K562 (cell line): ENCODE results near the gene PSMA4. TPM values are rescaled to one million over a fixed set of nuclear protein-coding genes. Genes with fewer than 3 reads are reported as not detected.
A peak's percentile ranks its signal among the peaks of the same experiment; 100 is the strongest.

Experiments used
- CHD4 ChIP-seq: fragments of 200-600 bp; sonication (generic); IDR thresholded peaks from 3 replicates; pipeline ENCODE4 v1.6.1; 2012; ENCODE audit warnings: low read depth, mild to moderate bottlenecking, mixed read lengths, low read length, inconsistent platforms; ENCODE audit not compliant: insufficient read depth, insufficient replicate concordance, poor library complexity, severe bottlenecking
- EP400 ChIP-seq: fragments of 450-650 bp; IDR thresholded peaks from 2 replicates; pipeline ENCODE4 v1.6.1; 2017; ENCODE audit warnings: antibody characterized with exemption, mild to moderate bottlenecking, moderate library complexity
- ESRRA ChIP-seq: fragments of 450-650 bp; IDR thresholded peaks from 2 replicates; pipeline ENCODE4 v1.6.1; 2014; ENCODE audit warnings: low read depth, mild to moderate bottlenecking, moderate library complexity, borderline replicate concordance
- KDM4B ChIP-seq, 2 experiments: fragments of 450-650 bp in 1 of 2; sonication (generic) in 1 of 2; IDR thresholded peaks; 2 replicates each; pipeline ENCODE4 v1.6.1; 2016 to 2017; ENCODE audit warnings: borderline replicate concordance in 2 of 2, antibody characterized with exemption in 1 of 2, low read depth in 1 of 2, mild to moderate bottlenecking in 1 of 2
- NFIC ChIP-seq: fragments of 450-650 bp; IDR thresholded peaks from 2 replicates; pipeline ENCODE4 v1.6.1; 2017; ENCODE audit warnings: mild to moderate bottlenecking, inconsistent platforms
- NR2F6 ChIP-seq: fragments of 450-650 bp; formaldehyde crosslinking; IDR thresholded peaks from 2 replicates; pipeline ENCODE4 v1.4.0; 2020; ENCODE audit warnings: mild to moderate bottlenecking
- NUFIP1 ChIP-seq: fragments of 450-650 bp; IDR thresholded peaks from 2 replicates; pipeline ENCODE4 v1.6.1; 2018; ENCODE audit not compliant: partially characterized antibody
- SRSF9 ChIP-seq: fragments of 200-400 bp; formaldehyde crosslinking; IDR thresholded peaks from 2 replicates; pipeline ENCODE4 v1.6.1; 2017; ENCODE audit warnings: low read depth, low read length, borderline replicate concordance
- STAT5A ChIP-seq: IDR thresholded peaks from 2 replicates; pipeline ENCODE4 v1.6.1; 2012; ENCODE audit warnings: low read length, inconsistent platforms, borderline replicate concordance
- THRAP3 ChIP-seq: fragments of 450-650 bp; IDR thresholded peaks from 2 replicates; pipeline ENCODE4 v1.6.1; 2016; ENCODE audit warnings: mild to moderate bottlenecking, inconsistent platforms, borderline replicate concordance
- ZKSCAN3 ChIP-seq: fragments of 250-450 bp; sonication (Bioruptor Pico); IDR thresholded peaks from 2 replicates; pipeline ENCODE4 v1.4.0; 2020
- ZNF217 ChIP-seq: sonication (generic); formaldehyde crosslinking; IDR thresholded peaks from 2 replicates; pipeline ENCODE4 v1.8.0; 2022; ENCODE audit warnings: mild to moderate bottlenecking, missing genetic modification reagents
- ZNF518B ChIP-seq: fragments of 250-450 bp; sonication (Bioruptor Pico); IDR thresholded peaks from 2 replicates; pipeline ENCODE4 v1.5.0; 2021; ENCODE audit warnings: mild to moderate bottlenecking, moderate library complexity
- ZNF583 ChIP-seq: fragments of 250-450 bp; sonication (Bioruptor Pico); IDR thresholded peaks from 2 replicates; pipeline ENCODE4 v1.4.0; 2020
- polyA plus RNA-seq, 8 experiments: library from polyadenylated mRNA; depleted of rRNA in 4 of 8; stranded (reverse) in 5 of 8; unstranded in 3 of 8; fragments of >200 nt; fragmentation: Nextera tagmentation in 2 of 8; fragmentation: Illumina TruSeq in 1 of 8; extraction: Ambion mirVana in 2 of 8; extraction: Trizol in 1 of 8; gene quantifications; 2 replicates each; pipeline versions ENCODE4 v1.2.1 to v1.2.3, GENCODE V29; 2011 to 2014; ENCODE audit warnings: inconsistent platforms in 1 of 8, missing spikeins in 1 of 8
- total RNA-seq, 7 experiments: library from RNA; depleted of rRNA in 6 of 7; stranded (reverse); fragments of >200 nt in 6 of 7; fragmentation: Illumina TruSeq in 2 of 7; extraction: Trizol in 2 of 7; gene quantifications; 2 replicates each; pipeline versions ENCODE4 v1.2.1 to v1.2.3, GENCODE V29; 2011 to 2021; ENCODE audit warnings: low replicate concordance in 1 of 7
- TF ChIP-seq, protein P1 (sequence below): fragments of 250-450 bp; sonication (Bioruptor Pico); IDR thresholded peaks from 2 replicates; pipeline ENCODE4 v1.5.0; 2022; ENCODE audit warnings: mild to moderate bottlenecking
- TF ChIP-seq, protein P2 (sequence below): sonication (generic); formaldehyde crosslinking; IDR thresholded peaks from 2 replicates; pipeline ENCODE4 v1.8.1; 2023; ENCODE audit warnings: missing genetic modification reagents, mild to moderate bottlenecking, borderline replicate concordance

Gene PSMA4
- total and polyA plus RNA-seq, 9 of the 15 experiments (the other 6 are each of a cell fraction or from before 2014, with no cell fraction given), result 304 to 1,857 (median 666) TPM

DNA sequence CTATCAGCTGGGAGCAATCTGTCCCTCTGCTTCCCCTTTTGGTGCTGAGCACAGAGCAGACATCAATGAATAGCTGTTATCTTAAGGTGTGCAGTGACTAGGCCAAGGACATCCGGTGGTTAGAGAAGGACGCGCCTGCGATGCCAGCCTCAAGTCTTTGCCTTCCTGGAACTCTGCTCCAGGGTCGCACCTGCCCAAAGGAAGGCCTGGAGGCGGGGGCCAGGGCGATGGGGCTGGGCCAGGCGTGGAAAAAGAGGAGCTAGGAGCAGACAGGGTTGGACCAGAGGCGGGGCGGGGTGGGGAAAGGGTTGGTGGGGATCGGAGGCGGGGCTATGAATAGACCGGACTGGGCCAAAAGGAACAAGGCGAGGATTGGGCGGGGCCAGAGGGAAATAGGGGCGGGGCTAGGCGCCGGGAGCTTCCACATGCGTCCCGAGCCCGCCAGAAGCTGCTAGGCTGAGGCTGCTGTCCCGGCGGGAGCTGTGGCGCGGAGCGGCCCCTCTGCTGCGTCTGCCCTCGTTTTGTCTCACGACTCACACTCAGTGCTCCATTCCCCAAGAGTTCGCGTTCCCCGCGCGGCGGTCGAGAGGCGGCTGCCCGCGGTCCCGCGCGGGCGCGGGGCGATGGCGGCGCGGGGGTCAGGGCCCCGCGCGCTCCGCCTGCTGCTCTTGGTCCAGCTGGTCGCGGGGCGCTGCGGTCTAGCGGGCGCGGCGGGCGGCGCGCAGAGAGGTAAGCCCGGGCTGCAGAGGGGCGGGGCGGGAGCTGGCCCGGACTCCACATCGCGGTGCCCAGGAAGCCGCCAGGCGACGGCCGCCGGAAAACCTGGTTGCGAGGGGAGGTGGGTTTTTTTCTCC lies 25.1 kb downstream of the PSMA4 start, which contains the start of gene CHRNA5 (continued):
- TF ChIP-seq ZNF518B (CRISPR knock-in tag) (no peak), NFIC (no peak), KDM4B (IDR thresholded peaks at IDR 0.05; ENCODE audit: borderline replicate concordance in 2 of 2, low read depth in 1 of 2) (no peak), CHD4 (no peak), ESRRA (peak; percentile 93), STAT5A (0 out of 2 replicates have a peak, but pooled peaks have one; percentile 44), NR2F6 (CRISPR knock-in tag) (no peak), ZNF217 (CRISPR knock-in tag) (no peak), ZKSCAN3 (CRISPR knock-in tag) (no peak), EP400 (0 out of 2 replicates have a peak, but pooled peaks have one; percentile 34), ZNF583 (CRISPR knock-in tag) (no peak), NUFIP1 (no peak), SRSF9 (no peak), THRAP3 (no peak)
- TF ChIP-seq, protein P1, sequence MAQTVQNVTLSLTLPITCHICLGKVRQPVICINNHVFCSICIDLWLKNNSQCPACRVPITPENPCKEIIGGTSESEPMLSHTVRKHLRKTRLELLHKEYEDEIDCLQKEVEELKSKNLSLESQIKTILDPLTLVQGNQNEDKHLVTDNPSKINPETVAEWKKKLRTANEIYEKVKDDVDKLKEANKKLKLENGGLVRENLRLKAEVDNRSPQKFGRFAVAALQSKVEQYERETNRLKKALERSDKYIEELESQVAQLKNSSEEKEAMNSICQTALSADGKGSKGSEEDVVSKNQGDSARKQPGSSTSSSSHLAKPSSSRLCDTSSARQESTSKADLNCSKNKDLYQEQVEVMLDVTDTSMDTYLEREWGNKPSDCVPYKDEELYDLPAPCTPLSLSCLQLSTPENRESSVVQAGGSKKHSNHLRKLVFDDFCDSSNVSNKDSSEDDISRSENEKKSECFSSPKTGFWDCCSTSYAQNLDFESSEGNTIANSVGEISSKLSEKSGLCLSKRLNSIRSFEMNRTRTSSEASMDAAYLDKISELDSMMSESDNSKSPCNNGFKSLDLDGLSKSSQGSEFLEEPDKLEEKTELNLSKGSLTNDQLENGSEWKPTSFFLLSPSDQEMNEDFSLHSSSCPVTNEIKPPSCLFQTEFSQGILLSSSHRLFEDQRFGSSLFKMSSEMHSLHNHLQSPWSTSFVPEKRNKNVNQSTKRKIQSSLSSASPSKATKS, result no peak
- TF ChIP-seq, protein P2, sequence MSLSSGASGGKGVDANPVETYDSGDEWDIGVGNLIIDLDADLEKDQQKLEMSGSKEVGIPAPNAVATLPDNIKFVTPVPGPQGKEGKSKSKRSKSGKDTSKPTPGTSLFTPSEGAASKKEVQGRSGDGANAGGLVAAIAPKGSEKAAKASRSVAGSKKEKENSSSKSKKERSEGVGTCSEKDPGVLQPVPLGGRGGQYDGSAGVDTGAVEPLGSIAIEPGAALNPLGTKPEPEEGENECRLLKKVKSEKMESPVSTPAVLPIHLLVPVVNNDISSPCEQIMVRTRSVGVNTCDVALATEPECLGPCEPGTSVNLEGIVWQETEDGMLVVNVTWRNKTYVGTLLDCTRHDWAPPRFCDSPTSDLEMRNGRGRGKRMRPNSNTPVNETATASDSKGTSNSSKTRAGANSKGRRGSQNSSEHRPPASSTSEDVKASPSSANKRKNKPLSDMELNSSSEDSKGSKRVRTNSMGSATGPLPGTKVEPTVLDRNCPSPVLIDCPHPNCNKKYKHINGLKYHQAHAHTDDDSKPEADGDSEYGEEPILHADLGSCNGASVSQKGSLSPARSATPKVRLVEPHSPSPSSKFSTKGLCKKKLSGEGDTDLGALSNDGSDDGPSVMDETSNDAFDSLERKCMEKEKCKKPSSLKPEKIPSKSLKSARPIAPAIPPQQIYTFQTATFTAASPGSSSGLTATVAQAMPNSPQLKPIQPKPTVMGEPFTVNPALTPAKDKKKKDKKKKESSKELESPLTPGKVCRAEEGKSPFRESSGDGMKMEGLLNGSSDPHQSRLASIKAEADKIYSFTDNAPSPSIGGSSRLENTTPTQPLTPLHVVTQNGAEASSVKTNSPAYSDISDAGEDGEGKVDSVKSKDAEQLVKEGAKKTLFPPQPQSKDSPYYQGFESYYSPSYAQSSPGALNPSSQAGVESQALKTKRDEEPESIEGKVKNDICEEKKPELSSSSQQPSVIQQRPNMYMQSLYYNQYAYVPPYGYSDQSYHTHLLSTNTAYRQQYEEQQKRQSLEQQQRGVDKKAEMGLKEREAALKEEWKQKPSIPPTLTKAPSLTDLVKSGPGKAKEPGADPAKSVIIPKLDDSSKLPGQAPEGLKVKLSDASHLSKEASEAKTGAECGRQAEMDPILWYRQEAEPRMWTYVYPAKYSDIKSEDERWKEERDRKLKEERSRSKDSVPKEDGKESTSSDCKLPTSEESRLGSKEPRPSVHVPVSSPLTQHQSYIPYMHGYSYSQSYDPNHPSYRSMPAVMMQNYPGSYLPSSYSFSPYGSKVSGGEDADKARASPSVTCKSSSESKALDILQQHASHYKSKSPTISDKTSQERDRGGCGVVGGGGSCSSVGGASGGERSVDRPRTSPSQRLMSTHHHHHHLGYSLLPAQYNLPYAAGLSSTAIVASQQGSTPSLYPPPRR (CRISPR knock-in tag), result no peak
